ENCODE data around the gene ENTPD7. TPM values are rescaled to one million over a fixed set of nuclear protein-coding genes. Genes with fewer than 3 reads are reported as not detected.

The ENTPD7 gene
- total and polyA plus RNA-seq, 2 of the 8 experiments (the other 6 are each of a cell fraction or from before 2014, with no cell fraction given), result 5.0 to 15.6 TPM

DNA sequence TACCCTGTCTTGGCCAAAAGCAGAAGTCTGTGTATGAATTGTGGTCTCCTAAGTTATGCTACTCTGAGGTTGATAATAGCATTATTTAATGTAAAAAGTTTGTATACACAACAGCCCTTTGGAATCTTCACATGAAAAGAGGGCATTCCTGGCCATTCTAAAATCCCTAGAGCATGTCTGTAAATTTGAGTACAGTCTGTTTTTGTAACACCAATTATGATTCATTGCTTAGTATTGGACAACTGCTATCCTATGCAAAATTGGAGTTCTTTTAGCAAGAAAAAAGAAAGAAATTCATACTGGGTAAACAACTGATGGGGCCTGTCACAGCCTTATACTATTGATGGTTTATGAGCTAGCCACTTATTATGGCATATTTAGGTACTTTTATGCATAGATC is 82.9 kb downstream of the ENTPD7 start:
- Histone ChIP-seq H2BK12ac (ENCODE audit: low read depth, low read length) (no peak overlapping the region), H4K5ac (ENCODE audit: insufficient read length, low read depth, low read length) (no peak overlapping the region), H4K91ac (replicated peaks; ENCODE audit: insufficient read length, low read length) (no peak overlapping the region), H2BK5ac (ENCODE audit: low read depth, low read length) (no peak overlapping the region), H4K8ac (ENCODE audit: extremely low read depth, insufficient read depth, low read length) (no peak overlapping the region), H2AK5ac (ENCODE audit: low read depth, low read length) (no peak overlapping the region), H3K56ac (replicated peaks; ENCODE audit: insufficient read length, low read depth, low read length) (no peak overlapping the region), H3K23me2 (ENCODE audit: low read depth, low read length) (no peaks in the 10 kb centered on the region), H2BK20ac (ENCODE audit: low read length) (no peak overlapping the region), H3K27me3 (replicated peaks in 1 of 4; ENCODE audit: control insufficient read depth in 3 of 4, extremely low read depth in 1 of 4, insufficient read depth in 3 of 4, low read length in 3 of 4) (no peaks in the 10 kb centered on the region), H3K79me2 (ENCODE audit: control insufficient read depth in 1 of 2, insufficient read depth in 2 of 2, low read length in 2 of 2) (no peaks in the 10 kb centered on the region), H4K20me1 (replicated peaks in 1 of 2; ENCODE audit: control insufficient read depth in 1 of 2, insufficient read depth in 2 of 2, low read length in 2 of 2) (peaks cover 0 to 5% of the 10 kb centered on the region in 2 experiments), H2BK15ac (ENCODE audit: low read length) (no peak overlapping the region), H3K79me1 (ENCODE audit: low read depth, low read length) (peaks cover 3% of the 10 kb centered on the region; the same call in 1 of the 2 replicates), H2BK120ac (replicated peaks; ENCODE audit: low read depth, low read length) (no peak overlapping the region), H3K14ac (ENCODE audit: insufficient read length) (no peak overlapping the region), H3K9ac (replicated peaks in 1 of 4; ENCODE audit: extremely low read depth in 1 of 4, low read depth in 3 of 4, low read length in 3 of 4) (no peak overlapping the region), H3K18ac (ENCODE audit: extremely low read depth, low read length) (no peak overlapping the region), H3K27ac (ENCODE audit: low read depth, low read length) (no peak overlapping the region), H3K9me3 (ENCODE audit: insufficient read depth in 2 of 2, low read depth in 1 of 2, low read length in 1 of 2) (no peaks in the 10 kb centered on the region), H3K4me3 (ENCODE audit: extremely low read depth in 1 of 4, insufficient read depth in 2 of 4, low read depth in 3 of 4, low read length in 4 of 4) (no peak overlapping the region), H3K23ac (ENCODE audit: insufficient read length) (no peak overlapping the region), H2AFZ (ENCODE audit: low read length) (no peak overlapping the region), H3K4me2 (ENCODE audit: insufficient read depth in 1 of 2, low read depth in 2 of 2, low read length in 2 of 2) (no peak overlapping the region), H3K4ac (replicated peaks; ENCODE audit: insufficient read length, low read depth, low read length) (no peak overlapping the region), H3K4me1 (replicated peaks in 1 of 4; ENCODE audit: control insufficient read depth in 3 of 4, insufficient read depth in 4 of 4, low read length in 3 of 4) (no peaks in the 10 kb centered on the region), H3K36me3 (ENCODE audit: control insufficient read depth in 2 of 4, insufficient read depth in 4 of 4, low read length in 3 of 4) (peaks cover 13 to 79% (median 42%) of the 10 kb centered on the region in 4 experiments)
- FAIRE-seq, result no peak
- POLR2A ChIA-PET (ENCODE audit: partially characterized antibody), result interaction anchor here (1.9 kb wide), 1 partner anchor 10 kb away, joined by 8 read pairs; the partner anchor contains the start of genes COX15 and CUTC
- no peak for DNase-seq (ENCODE audit: low read depth in 1 of 2, low spot score in 2 of 2)
- CTCF ChIA-PET (ENCODE audit: partially characterized antibody), result interaction anchor here (1.7 to 1.8 kb wide), 2 partner anchors 10 kb away, joined by 3 to 8 read pairs; partner anchors contain the start of genes COX15 and CUTC
- TF ChIP-seq SP1 (IDR thresholded peaks at IDR 0.05; ENCODE audit: low read depth, low read length) (no peak), ZNF274 (IDR thresholded peaks at IDR 0.05; ENCODE audit: borderline replicate concordance, extremely low read depth, low read length) (no peak), GTF2F1 (IDR thresholded peaks at IDR 0.05; ENCODE audit: borderline replicate concordance, low read depth, low read length) (no peak), YY1 (IDR thresholded peaks at IDR 0.05; ENCODE audit: low read depth, low read length) (no peak), JUN (IDR thresholded peaks at IDR 0.05; ENCODE audit: low read depth, low read length) (no peak), CBX5 (IDR thresholded peaks at IDR 0.05; ENCODE audit: low read depth, low read length) (no peak), PHF8 (conservative IDR thresholded peaks at IDR 0.05; ENCODE audit: low read depth, low read length) (no peak), HDAC2 (IDR thresholded peaks at IDR 0.05; ENCODE audit: borderline replicate concordance in 1 of 2, low read depth in 2 of 2, low read length in 2 of 2) (no peak), SRF (IDR thresholded peaks at IDR 0.05; ENCODE audit: low read depth, low read length) (no peak), RNF2 (IDR thresholded peaks at IDR 0.05; ENCODE audit: borderline replicate concordance, low read depth, low read length, missing control alignments, poor library complexity, severe bottlenecking) (no peak), SIRT6 (IDR thresholded peaks at IDR 0.05; ENCODE audit: low read length) (no peak), ATF3 (IDR thresholded peaks at IDR 0.05; ENCODE audit: insufficient read depth, low read depth, low read length) (no peak)
